H1 (cell line): ENCODE measurements around the gene CIAO2B. TPM values are rescaled to one million over a fixed set of nuclear protein-coding genes. Genes with fewer than 3 reads are reported as not detected.

Experiments used
- CTCF ChIA-PET: fragments of 300-600 bp; sonication (Branson Sonifier 250); formaldehyde crosslinking; loops from one replicate; lab custom pipeline; 2021; ENCODE audit not compliant: partially characterized antibody; lab: Charles Lee
- POLR2A ChIA-PET: fragments of 300-600 bp; sonication (Branson Sonifier 250); formaldehyde crosslinking; loops from one replicate; lab custom pipeline; 2021; ENCODE audit warnings: inconsistent platforms; ENCODE audit not compliant: partially characterized antibody; lab: Charles Lee
- DNase-seq, 2 experiments: peaks; one replicate each; pipeline versions ENCODE4 v3.0.0 to v3.0.0-alpha.2; 2010 to 2022; ENCODE audit warnings: low spot score in 2 of 2, low read depth in 1 of 2, mixed read lengths in 1 of 2
- FAIRE-seq: peaks from 2 replicates; lab custom pipeline; 2011; peaks lifted over from hg19 to GRCh38; lab: Jason Lieb, UNC
- H2AFZ ChIP-seq: 2 replicates; pipeline ENCODE4 v1.8.1; 2012; ENCODE audit warnings: low read length, inconsistent platforms
- H2AK5ac ChIP-seq: 2 replicates; pipeline ENCODE4 v1.6.1; 2013; ENCODE audit warnings: low read depth, low read length
- H2BK120ac ChIP-seq: replicated peaks from 2 replicates; pipeline ENCODE3; 2013; ENCODE audit warnings: low read depth, low read length, inconsistent platforms
- H2BK12ac ChIP-seq: 2 replicates; pipeline ENCODE4 v1.6.1; 2013; ENCODE audit warnings: low read depth, low read length
- H2BK15ac ChIP-seq: 2 replicates; pipeline ENCODE4 v1.6.1; 2013; ENCODE audit warnings: low read length
- H2BK20ac ChIP-seq: 2 replicates; pipeline ENCODE4 v1.6.1; 2013; ENCODE audit warnings: low read length
- H2BK5ac ChIP-seq: 2 replicates; pipeline ENCODE4 v1.6.1; 2013; ENCODE audit warnings: low read depth, low read length
- H3K14ac ChIP-seq: 2 replicates; pipeline ENCODE4 v1.6.1; 2013; ENCODE audit warnings: inconsistent platforms; ENCODE audit not compliant: insufficient read length
- H3K18ac ChIP-seq: 2 replicates; pipeline ENCODE4 v1.6.1; 2013; ENCODE audit warnings: low read length; ENCODE audit errors: extremely low read depth
- H3K23ac ChIP-seq: 2 replicates; pipeline ENCODE4 v1.6.1; 2013; ENCODE audit warnings: inconsistent platforms; ENCODE audit not compliant: insufficient read length
- H3K23me2 ChIP-seq: 2 replicates; pipeline ENCODE4 v1.6.1; 2013; ENCODE audit warnings: low read depth, low read length
- H3K27ac ChIP-seq: 2 replicates; pipeline ENCODE4 v1.6.1; 2011; ENCODE audit warnings: low read depth, low read length, inconsistent platforms
- H3K27me3 ChIP-seq, 4 experiments: replicated peaks in 1 of 4; 1 replicate in 1 of 4; 2 replicates in 3 of 4; pipeline versions ENCODE4 v1.6.1 to v1.8.1; 2011 to 2013; ENCODE audit warnings: low read length in 3 of 4, mild to moderate bottlenecking in 3 of 4, inconsistent platforms in 2 of 4, mixed read lengths in 2 of 4, moderate library complexity in 1 of 4; ENCODE audit not compliant: control insufficient read depth in 3 of 4, insufficient read depth in 3 of 4; ENCODE audit errors: extremely low read depth in 1 of 4
- H3K36me3 ChIP-seq, 4 experiments: 2 replicates each; pipeline versions ENCODE4 v1.6.1 to v1.8.1; 2011 to 2013; ENCODE audit warnings: mild to moderate bottlenecking in 4 of 4, low read length in 3 of 4, moderate library complexity in 2 of 4, control low read depth in 1 of 4, inconsistent platforms in 1 of 4; ENCODE audit not compliant: insufficient read depth in 4 of 4, control insufficient read depth in 2 of 4
- H3K4ac ChIP-seq: replicated peaks from 2 replicates; pipeline ENCODE3; 2013; ENCODE audit warnings: low read length, low read depth, mixed read lengths, inconsistent platforms; ENCODE audit not compliant: insufficient read length
- H3K4me1 ChIP-seq, 4 experiments: replicated peaks in 1 of 4; 1 replicate in 1 of 4; 2 replicates in 3 of 4; pipeline versions ENCODE4 v1.6.1 to v1.8.1; 2011 to 2013; ENCODE audit warnings: low read length in 3 of 4, inconsistent platforms in 2 of 4, mixed read lengths in 1 of 4; ENCODE audit not compliant: insufficient read depth in 4 of 4, control insufficient read depth in 3 of 4
- H3K4me2 ChIP-seq, 2 experiments: 2 replicates each; pipeline versions ENCODE4 v1.6.1 to v1.8.1; 2011 to 2013; ENCODE audit warnings: low read depth in 2 of 2, low read length in 2 of 2, control low read depth in 1 of 2, inconsistent platforms in 1 of 2, mild to moderate bottlenecking in 1 of 2; ENCODE audit not compliant: insufficient read depth in 1 of 2
- H3K4me3 ChIP-seq, 4 experiments: fragments of 200-600, 300-600 bp in 1 of 4; sonication (generic), shearing (Covaris generic), sonication (Bioruptor Twin) in 1 of 4; 2 replicates each; pipeline versions ENCODE4 v1.5.1 to v1.8.1; 2011 to 2016; ENCODE audit warnings: low read length in 4 of 4, low read depth in 3 of 4, control low read depth in 2 of 4, inconsistent platforms in 2 of 4, mild to moderate bottlenecking in 2 of 4, mixed read lengths in 1 of 4, moderate library complexity in 1 of 4; ENCODE audit not compliant: insufficient read depth in 2 of 4; ENCODE audit errors: extremely low read depth in 1 of 4
- H3K56ac ChIP-seq: replicated peaks from 2 replicates; pipeline ENCODE3; 2013; ENCODE audit warnings: low read depth, mild to moderate bottlenecking, mixed read lengths, low read length, inconsistent platforms; ENCODE audit not compliant: insufficient read length
- H3K79me1 ChIP-seq: 2 replicates; pipeline ENCODE4 v1.6.1; 2013; ENCODE audit warnings: low read depth, low read length, control low read depth
- H3K79me2 ChIP-seq, 2 experiments: 2 replicates each; pipeline versions ENCODE4 v1.6.1 to v1.8.1; 2012 to 2013; ENCODE audit warnings: low read length in 2 of 2, mild to moderate bottlenecking in 2 of 2, inconsistent platforms in 1 of 2; ENCODE audit not compliant: insufficient read depth in 2 of 2, control insufficient read depth in 1 of 2
- H3K9ac ChIP-seq, 4 experiments: replicated peaks in 1 of 4; 1 replicate in 1 of 4; 2 replicates in 3 of 4; pipeline versions ENCODE4 v1.6.1 to v1.8.1; 2011 to 2013; ENCODE audit warnings: low read depth in 3 of 4, low read length in 3 of 4, control low read depth in 2 of 4, mild to moderate bottlenecking in 2 of 4, moderate library complexity in 2 of 4, inconsistent platforms in 1 of 4; ENCODE audit errors: extremely low read depth in 1 of 4
- H3K9me3 ChIP-seq, 2 experiments: 2 replicates each; pipeline versions ENCODE4 v1.6.1 to v1.8.1; 2012 to 2013; ENCODE audit warnings: mild to moderate bottlenecking in 2 of 2, moderate library complexity in 2 of 2, control low read depth in 1 of 2, inconsistent platforms in 1 of 2, low read depth in 1 of 2, low read length in 1 of 2, mixed read lengths in 1 of 2; ENCODE audit not compliant: insufficient read depth in 2 of 2
- H4K20me1 ChIP-seq, 2 experiments: replicated peaks in 1 of 2; 2 replicates each; pipeline versions ENCODE3 to v1.8.1; 2011 to 2013; ENCODE audit warnings: inconsistent platforms in 2 of 2, low read length in 2 of 2, mild to moderate bottlenecking in 1 of 2; ENCODE audit not compliant: insufficient read depth in 2 of 2, control insufficient read depth in 1 of 2
- H4K5ac ChIP-seq: 2 replicates; pipeline ENCODE4 v1.6.1; 2013; ENCODE audit warnings: low read length, low read depth, mixed read lengths, inconsistent platforms; ENCODE audit not compliant: insufficient read length
- H4K8ac ChIP-seq: 2 replicates; pipeline ENCODE4 v1.8.0; 2013; ENCODE audit warnings: mild to moderate bottlenecking, moderate library complexity, low read length, inconsistent platforms; ENCODE audit not compliant: insufficient read depth; ENCODE audit errors: extremely low read depth
- H4K91ac ChIP-seq: replicated peaks from 2 replicates; pipeline ENCODE3; 2013; ENCODE audit warnings: low read length, mixed read lengths, inconsistent platforms; ENCODE audit not compliant: insufficient read length
- SRF ChIP-seq: IDR thresholded peaks from 2 replicates; pipeline ENCODE4 v1.6.1; 2011; ENCODE audit warnings: mild to moderate bottlenecking, low read depth, low read length, moderate library complexity
- WGBS, 2 experiments: shearing (Covaris generic) in 1 of 2; methylation state at CpG; one replicate each; pipeline versions ENCODE4 v1.1.6 to v1.1.7; 2013 to 2015; ENCODE audit warnings: low lambda C conversion rate in 2 of 2, mixed read lengths in 2 of 2, inconsistent platforms in 1 of 2, low coverage in 1 of 2, missing lambda C conversion rate in 1 of 2; ENCODE audit not compliant: insufficient replicate concordance in 2 of 2, insufficient coverage in 1 of 2, insufficient read length in 1 of 2; ENCODE audit errors: extremely low coverage in 1 of 2, missing lambda C conversion rate in 1 of 2; 5-methylcytosine and 5-hydroxymethylcytosine counted together
- long read RNA-seq, 2 experiments: library from RNA in 1 of 2; library from capped mRNA in 1 of 2; stranded (forward); transcript quantifications; one replicate each; pipeline ENCODE4 v2.0.0, GENCODE V29; 2021; ENCODE audit warnings: inconsistent platforms in 1 of 2
- polyA minus RNA-seq, 3 experiments: library from RNA; depleted of rRNA, polyadenylated mRNA; stranded (reverse); fragments of >200 nt; gene quantifications; 1 replicate in 2 of 3; 2 replicates in 1 of 3; pipeline ENCODE4 v1.2.3, GENCODE V29; 2011
- polyA plus RNA-seq, 7 experiments: library from polyadenylated mRNA; depleted of rRNA in 3 of 7; stranded (reverse) in 5 of 7; unstranded in 2 of 7; fragments of >200 nt in 5 of 7; fragments of 200-250 nt in 2 of 7; gene quantifications; 1 replicate in 5 of 7; 2 replicates in 1 of 7; 4 replicates in 1 of 7; pipeline versions ENCODE4 v1.2.1 to v1.2.3, GENCODE V29; 2011 to 2013; ENCODE audit warnings: missing spikeins in 2 of 7, mixed read lengths in 2 of 7
- total RNA-seq: library from RNA; stranded (reverse); fragmentation: NEBNext Ultra II Directional; extraction: Animal tissue kit (Norgen Biotek cat#: 25700); gene quantifications from 2 replicates; pipeline ENCODE4 v1.2.1, GENCODE V29; 2021
- TF ChIP-seq, protein P1 (sequence below), 3 experiments: IDR thresholded peaks; 1 replicate in 2 of 3; 2 replicates in 1 of 3; pipeline versions ENCODE4 v1.5.1 to v1.6.1; 2011; ENCODE audit warnings: low read length in 3 of 3, mild to moderate bottlenecking in 3 of 3, inconsistent platforms in 2 of 3, low read depth in 1 of 3, moderate library complexity in 1 of 3; ENCODE audit not compliant: insufficient read depth in 1 of 3; ENCODE audit errors: control extremely low read depth in 1 of 3
- TF ChIP-seq, protein P2 (sequence below): IDR thresholded peaks from 2 replicates; pipeline ENCODE4 v1.6.1; 2012; ENCODE audit warnings: inconsistent platforms

CIAO2B gene
- total RNA-seq (65.6 and 71.3 TPM in 2 replicates), polyA plus RNA-seq (2011; rRNA removed) (248 and 256 TPM in 2 replicates), polyA minus RNA-seq (2011; rRNA and poly(A)+ RNA removed) (69.6 and 94.4 TPM in 2 replicates)
- 191 TPM for polyA plus RNA-seq (2011; cell fraction: cytosol; rRNA removed)
- polyA plus RNA-seq (2011; cell fraction: nucleus; rRNA removed), result 156 TPM
- 67.2 to 137 TPM (median 134 TPM) in 4 replicates for polyA plus RNA-seq (2012, experiment 1 of 2)
- polyA plus RNA-seq (2012, experiment 2 of 2), result 152 TPM
- 82.5 TPM for polyA plus RNA-seq (2013, experiment 1 of 2)
- 88.9 TPM for polyA plus RNA-seq (2013, experiment 2 of 2)
- polyA minus RNA-seq (2011; cell fraction: cytosol; rRNA and poly(A)+ RNA removed), result 53.9 TPM
- polyA minus RNA-seq (2011; cell fraction: nucleus; rRNA and poly(A)+ RNA removed), result 28.7 TPM
- long read RNA-seq, experiment 1, transcript CIAO2B-203 (4 exons, 718 nt), result minor isoform, 5 of 62 reads
- long read RNA-seq, experiment 1, transcript CIAO2B-201 (5 exons, 676 nt), result major isoform, 56 of 62 reads
- long read RNA-seq, experiment 1, partial matches to known transcripts, result 0 of 62 reads
- long read RNA-seq, experiment 1, other reads (novel, unspliced or antisense), result 1 of 62 reads
- long read RNA-seq, experiment 2, transcript CIAO2B-201 (5 exons, 676 nt), result minor isoform, 6 of 18 reads
- long read RNA-seq, experiment 2, transcript CIAO2B-203 (4 exons, 718 nt), result major isoform, 11 of 18 reads
- long read RNA-seq, experiment 2, partial matches to known transcripts, result 0 of 18 reads
- long read RNA-seq, experiment 2, other reads (novel, unspliced or antisense), result 1 of 18 reads

- FAIRE-seq (no peak), DNase-seq (peak in 1 of 2 experiments; percentile 83)
- Histone ChIP-seq H3K23ac (no peak within 1 kb of the TSS), H3K9me3 (no peaks in the 10 kb centered on the region), H2BK12ac (peak within 1 kb of the TSS; percentile 84; the same call in 1 of the 2 replicates), H3K4me2 (peak within 1 kb of the TSS; percentile 89 to 99), H3K27ac (no peak within 1 kb of the TSS), H3K4me1 (peaks cover 0 to 9% (median 5%) of the 10 kb centered on the region in 4 experiments; a peak in 4 of 7 replicates), H2BK20ac (no peak within 1 kb of the TSS), H4K20me1 (peaks cover 2 to 9% of the 10 kb centered on the region in 2 experiments), H3K9ac (peak within 1 kb of the TSS; percentile 58 to 78 (median 62)), H4K91ac (peak within 1 kb of the TSS; percentile 60), H4K5ac (no peak within 1 kb of the TSS), H3K23me2 (peaks cover 15% of the 10 kb centered on the region; the same call in 1 of the 2 replicates), H3K79me1 (peaks cover 2% of the 10 kb centered on the region; the same call in 1 of the 2 replicates), H4K8ac (peak within 1 kb of the TSS; percentile 22; the same call in 1 of the 2 replicates), H3K4me3 (peak within 1 kb of the TSS; percentile 79 to 92 (median 90)), H2BK5ac (no peak within 1 kb of the TSS), H3K79me2 (no peaks in the 10 kb centered on the region; a peak in 1 of 4 replicates), H3K14ac (no peak within 1 kb of the TSS), H2BK15ac (no peak within 1 kb of the TSS), H3K56ac (no peak within 1 kb of the TSS), H3K18ac (peak within 1 kb of the TSS; percentile 95), H2AK5ac (no peak within 1 kb of the TSS), H3K27me3 (peaks cover 0 to 9% (median 6%) of the 10 kb centered on the region in 4 experiments; a peak in 4 of 7 replicates), H3K4ac (peak within 1 kb of the TSS; percentile 91), H3K36me3 (peaks cover 0 to 3% (median under 1%) of the 10 kb centered on the region in 4 experiments; a peak in 3 of 8 replicates), H2BK120ac (no peak within 1 kb of the TSS), H2AFZ (peak within 1 kb of the TSS; percentile 77; the same call in 1 of the 2 replicates)
- CTCF ChIA-PET, result interaction anchor here (0.6 to 5.5 kb wide), 7 partner anchors 13 to 103 kb away, joined by 3 to 44 read pairs (median 10); no protein-coding TSS in a partner anchor
- POLR2A ChIA-PET, result interaction anchor here (0.5 to 1.8 kb wide), 3 partner anchors 54 to 251 kb away, joined by 3 to 5 read pairs (median 3); partner anchors contain the start of gene PDP2
- 3% methylated on average over 46 of the region's 76 CpGs; no CpG with 5 or more reads in 1 of the 2 experiments for WGBS, 2 experiments
- TF ChIP-seq, protein P1, sequence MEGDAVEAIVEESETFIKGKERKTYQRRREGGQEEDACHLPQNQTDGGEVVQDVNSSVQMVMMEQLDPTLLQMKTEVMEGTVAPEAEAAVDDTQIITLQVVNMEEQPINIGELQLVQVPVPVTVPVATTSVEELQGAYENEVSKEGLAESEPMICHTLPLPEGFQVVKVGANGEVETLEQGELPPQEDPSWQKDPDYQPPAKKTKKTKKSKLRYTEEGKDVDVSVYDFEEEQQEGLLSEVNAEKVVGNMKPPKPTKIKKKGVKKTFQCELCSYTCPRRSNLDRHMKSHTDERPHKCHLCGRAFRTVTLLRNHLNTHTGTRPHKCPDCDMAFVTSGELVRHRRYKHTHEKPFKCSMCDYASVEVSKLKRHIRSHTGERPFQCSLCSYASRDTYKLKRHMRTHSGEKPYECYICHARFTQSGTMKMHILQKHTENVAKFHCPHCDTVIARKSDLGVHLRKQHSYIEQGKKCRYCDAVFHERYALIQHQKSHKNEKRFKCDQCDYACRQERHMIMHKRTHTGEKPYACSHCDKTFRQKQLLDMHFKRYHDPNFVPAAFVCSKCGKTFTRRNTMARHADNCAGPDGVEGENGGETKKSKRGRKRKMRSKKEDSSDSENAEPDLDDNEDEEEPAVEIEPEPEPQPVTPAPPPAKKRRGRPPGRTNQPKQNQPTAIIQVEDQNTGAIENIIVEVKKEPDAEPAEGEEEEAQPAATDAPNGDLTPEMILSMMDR (IDR thresholded peaks at IDR 0.05; ENCODE audit: control extremely low read depth in 1 of 3, insufficient read depth in 1 of 3, low read depth in 1 of 3, low read length in 3 of 3), result no peak
- no peak for TF ChIP-seq SRF
- TF ChIP-seq, protein P2, sequence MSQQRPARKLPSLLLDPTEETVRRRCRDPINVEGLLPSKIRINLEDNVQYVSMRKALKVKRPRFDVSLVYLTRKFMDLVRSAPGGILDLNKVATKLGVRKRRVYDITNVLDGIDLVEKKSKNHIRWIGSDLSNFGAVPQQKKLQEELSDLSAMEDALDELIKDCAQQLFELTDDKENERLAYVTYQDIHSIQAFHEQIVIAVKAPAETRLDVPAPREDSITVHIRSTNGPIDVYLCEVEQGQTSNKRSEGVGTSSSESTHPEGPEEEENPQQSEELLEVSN, result peak; percentile 40; the same call in 1 of the 2 replicates
Measured at GRCh38 chr16:66934138-66934838, at the start of gene CIAO2B. CIAO2B (minus strand) TSS chr16:66934402; CDS start chr16:66934364, 38 bp downstream.
